Measurements from ENCODE around the gene FLNB.

Gene FLNB

DNA sequence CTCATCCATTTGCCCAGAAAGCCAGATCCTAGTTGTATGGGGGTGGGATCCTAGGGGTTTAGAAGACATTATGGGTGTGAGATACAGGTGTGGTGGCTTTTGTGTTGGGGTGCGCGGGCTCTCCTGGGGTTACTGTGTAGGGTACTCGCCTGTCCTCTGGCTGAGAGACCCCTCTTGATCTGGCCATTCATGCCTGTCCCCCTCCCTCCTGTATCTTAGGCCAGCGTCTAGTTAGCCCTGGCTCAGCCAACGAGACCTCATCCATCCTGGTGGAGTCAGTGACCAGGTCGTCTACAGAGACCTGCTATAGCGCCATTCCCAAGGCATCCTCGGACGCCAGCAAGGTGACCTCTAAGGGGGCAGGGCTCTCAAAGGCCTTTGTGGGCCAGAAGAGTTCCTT is 161.1 kb downstream of the FLNB start:
- DNase-seq, result no peak

DNA sequence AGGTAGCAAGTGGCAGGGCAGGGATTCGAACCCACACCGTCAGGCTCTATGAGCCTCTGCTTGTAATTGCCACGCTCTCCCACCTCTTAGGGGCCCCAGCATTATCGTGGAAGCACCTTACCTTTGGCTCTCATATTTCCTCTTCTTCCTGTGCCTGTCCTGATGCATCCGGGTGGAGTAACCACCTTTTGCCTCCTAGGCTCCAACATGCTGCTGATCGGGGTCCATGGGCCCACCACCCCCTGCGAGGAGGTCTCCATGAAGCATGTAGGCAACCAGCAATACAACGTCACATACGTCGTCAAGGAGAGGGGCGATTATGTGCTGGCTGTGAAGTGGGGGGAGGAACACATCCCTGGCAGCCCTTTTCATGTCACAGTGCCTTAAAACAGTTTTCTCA is 162.2 kb downstream of the FLNB start:
- no peak for DNase-seq

- no peak for DNase-seq
These were observed 162.9 kb downstream of the FLNB start for GRCh38 chr3:58171126-58171525.

DNA sequence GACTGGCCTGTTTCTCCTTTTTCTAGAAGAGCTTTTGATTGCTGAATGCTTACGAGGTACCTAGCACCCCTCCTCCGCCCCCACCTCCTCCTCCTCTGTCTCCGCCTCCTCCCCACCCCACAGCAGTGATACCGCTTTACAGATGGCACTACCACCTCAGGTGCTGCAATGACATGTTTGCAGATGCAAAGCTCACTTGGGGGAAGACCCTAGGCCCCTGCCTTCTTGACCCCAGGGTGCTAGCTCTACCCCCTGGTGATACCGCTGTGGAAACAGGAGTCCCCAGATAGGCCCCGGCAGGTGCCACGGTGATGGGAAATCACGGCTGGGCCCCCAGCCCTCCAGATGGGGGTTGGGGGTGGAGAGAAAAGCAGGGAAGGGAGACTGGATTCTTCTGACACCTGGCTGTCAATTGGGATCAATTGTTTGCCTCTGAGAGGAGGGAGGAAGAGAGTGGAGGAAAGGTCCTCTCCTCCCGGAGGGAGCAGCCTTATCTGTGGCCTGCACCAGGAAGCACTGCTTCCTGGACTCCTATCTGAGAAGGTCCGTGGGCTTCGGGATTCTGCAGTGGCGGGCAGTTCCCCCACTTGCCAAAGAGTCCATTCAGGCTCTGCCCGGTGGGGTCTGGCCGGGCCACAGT is 164.9 kb downstream of the FLNB start:
- DNase-seq, result no peak

- DNase-seq, result peak; percentile 17
These were observed 165.6 kb downstream of the FLNB start for GRCh38 chr3:58173669-58174398.

GRCh38 chr3:58175187-58175436 is 166.9 kb downstream of the FLNB start:
- no peak for DNase-seq

- no peak for DNase-seq
These were observed 167.4 kb downstream of the FLNB start for GRCh38 chr3:58175437-58176184.

DNA sequence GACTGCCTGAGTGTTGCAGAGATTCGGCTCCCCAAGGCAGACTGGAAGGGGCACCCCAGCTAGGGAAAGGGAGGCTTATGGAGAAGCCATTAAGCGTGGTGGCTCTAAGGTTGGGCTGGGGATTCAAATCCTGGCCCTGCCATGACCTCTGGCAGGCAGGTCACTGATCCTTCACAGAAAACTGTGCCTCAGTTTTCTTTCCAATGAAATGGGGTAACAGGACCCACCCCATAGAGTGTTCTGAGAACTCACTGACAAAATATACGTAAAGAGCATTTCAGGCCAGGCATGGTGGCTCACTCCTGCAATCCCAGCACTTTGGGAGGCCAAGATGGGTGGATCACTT is 167.9 kb downstream of the FLNB start:
- DNase-seq, result no peak

DNA sequence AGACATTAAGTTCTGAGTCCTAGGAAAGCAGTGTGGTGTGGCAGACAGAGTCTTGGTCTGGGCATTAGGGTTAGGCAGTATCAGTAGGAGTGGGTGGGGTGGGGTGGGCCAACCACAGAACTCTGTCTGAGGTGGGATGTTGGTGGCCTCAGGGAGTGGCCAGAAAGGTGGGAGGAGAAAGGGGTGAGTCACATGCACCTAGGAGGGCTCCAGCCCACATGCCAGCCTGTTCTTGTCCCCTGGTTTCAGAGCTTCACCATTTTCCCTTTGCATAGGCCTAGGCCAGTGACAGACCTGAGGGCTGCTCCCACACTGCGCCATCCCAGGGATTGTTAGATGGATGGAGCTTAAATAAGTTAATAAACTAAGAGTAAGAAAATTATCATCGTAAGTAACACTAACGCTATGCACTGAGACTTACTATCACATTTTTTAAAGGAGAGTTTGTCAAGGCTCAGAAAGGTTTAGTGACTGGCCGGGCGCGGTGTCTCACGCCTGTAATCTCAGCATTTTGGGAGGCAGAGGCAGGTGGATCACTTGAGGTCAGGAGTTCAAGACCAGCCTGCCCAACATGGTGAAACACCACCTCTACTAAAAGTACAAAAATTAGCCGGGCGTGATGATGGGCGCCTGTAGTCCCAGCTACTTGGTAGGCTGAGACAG is 168.7 kb downstream of the FLNB start:
- DNase-seq, result no peak

DNA sequence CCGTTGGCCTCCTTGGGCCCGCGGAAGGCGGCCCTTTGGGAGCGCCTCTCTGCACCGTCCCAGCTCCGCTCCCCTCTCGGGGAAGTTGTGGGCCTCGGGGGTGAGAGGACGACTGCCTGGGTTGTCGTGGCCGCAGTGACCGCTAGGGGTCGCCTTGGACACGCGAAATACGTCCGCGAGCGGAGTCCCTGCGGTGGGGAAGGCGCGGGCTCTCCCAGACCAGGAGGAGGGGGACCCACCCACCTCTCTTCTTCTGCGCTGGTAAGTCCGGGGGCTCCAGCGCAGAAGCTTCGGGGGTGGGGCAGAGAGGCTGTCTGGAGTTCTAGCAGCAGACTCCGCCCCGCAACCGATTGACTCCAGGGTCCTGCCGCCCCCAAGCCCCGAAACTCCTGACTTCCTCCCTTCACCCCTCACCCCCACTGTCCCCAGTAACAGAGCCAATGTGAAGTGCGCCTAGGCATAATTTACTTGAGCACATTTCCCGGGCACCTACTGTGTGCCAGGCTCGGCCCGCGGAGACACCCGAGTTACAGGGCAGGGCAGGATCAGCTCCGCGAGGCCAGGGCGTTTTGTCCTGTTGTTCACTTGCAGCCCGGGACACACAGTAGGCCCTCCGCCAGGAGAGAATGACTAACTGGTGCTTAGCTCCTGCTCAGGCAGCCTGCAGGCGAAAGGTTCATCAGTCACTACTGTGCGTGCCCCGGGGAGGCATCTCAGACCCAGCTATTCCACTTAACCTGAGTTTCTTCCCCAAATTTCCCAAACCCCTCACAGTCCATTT is 169.7 kb downstream of the FLNB start:
- peak; percentile 85 for DNase-seq

DNA sequence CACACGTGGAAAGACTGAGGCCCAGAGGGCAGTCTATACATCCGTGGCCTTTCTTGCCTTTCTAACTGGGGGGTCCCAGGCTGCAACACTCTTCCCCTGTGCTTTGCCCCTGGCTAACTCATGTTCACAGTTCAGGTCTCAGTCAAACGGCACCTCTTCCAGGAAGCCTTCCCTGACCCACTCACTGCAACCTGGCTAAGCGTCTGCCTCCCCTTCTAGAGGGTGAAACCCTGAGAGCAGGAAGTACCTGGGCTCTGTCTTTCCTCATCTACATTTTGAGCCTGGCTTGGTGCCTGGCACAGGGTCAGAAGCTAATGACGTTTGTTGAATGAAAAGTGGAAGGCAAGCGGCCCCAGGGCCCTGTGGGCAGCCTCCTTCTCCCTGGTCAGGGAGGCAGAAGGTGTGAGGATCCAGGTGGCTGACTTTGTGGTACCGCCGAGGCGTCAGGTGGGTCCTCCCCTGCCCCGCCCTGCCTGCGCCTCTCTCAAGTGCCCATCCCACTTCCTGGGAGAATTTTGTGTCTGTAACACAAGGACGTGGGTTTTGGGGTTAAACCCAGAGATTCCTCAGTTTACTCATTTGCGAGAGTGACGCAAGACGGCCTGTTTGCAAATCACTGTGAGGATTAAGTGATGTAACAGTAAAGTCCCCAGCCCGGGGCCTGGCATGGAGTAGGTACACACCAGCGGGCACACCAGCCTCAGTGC is 170.5 kb downstream of the FLNB start:
- no peak for DNase-seq

DNA sequence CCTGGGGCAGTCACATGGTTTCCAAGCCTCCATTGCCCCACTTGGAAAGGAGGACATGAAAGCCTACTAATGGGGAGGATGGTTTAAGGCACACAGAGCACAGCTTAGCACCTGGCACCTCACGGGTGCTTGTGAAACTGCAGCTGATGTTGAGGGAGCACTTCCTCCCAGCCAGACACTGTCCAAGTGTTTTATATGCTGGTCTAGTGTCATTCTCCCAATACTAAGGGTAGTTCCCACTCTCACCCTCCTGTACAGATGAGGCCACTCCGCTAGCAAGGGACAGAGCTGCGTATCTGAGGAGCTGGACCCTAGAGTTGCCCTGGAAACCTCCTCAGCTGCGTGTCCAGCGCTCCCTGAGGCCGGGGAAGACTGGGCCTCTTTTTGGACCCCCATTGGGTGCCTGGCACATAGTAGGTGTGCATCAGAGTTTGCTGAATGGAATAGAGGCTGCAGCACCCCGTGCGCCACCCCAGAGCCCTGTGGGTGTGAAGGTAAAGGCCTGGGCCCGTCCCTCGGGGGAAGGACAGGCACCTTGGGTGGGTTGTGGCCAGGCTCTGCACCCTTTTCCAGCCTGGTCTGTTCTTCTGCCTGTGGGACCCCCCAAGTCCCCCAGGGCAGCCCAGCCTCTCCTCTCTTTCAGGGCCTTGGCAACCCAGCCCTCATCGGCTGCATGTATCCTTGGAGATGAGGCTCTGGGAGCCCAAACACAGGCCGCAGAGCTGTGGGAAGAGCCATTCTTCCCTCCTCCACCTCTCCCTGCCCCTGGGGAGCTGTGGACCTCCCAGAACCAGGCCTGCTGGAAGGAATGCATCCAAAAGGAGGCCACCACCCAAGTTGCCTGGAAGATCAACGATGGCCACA is 171.2 kb downstream of the FLNB start:
- no peak for DNase-seq

DNA sequence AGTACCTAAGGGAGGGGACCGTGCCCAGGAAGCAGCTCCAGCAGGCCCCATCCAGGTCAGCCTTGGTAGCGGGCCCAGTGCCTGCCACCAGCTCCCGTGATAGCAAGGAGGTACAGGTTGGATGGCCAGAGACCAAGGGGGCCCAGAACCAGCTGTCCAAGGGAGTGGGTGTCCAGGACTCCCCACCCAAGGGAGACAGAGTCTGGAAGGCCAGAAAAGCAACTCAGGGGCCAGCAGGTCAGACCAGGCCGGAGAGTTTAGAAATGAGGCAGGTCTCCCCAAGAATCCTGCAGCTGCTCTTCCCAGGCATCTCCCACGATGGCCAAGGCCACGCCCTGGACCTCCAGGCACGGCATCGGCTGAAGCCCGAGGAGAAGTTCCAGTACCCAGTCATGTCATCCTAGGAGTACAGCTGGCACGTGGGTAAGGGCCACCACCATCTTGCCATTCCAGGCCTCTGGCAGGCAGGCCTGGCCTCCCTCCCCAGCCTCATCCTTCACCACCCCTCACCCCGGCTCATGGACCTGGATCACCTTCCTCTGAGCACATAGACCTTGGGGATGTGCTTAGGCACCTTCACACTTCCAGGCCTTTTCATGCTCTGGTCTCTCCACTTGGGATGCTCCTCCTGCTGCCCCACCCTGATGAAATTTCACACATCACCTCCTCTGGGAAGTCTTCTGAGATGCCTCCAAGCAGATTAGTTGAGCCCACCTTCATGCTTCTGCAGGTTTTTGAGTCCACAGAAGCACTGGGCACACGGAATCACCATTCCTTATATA is 172.1 kb downstream of the FLNB start:
- no peak for DNase-seq

GRCh38 chr3:58180940-58181587 is 172.8 kb downstream of the FLNB start:
- DNase-seq, result no peak

DNA sequence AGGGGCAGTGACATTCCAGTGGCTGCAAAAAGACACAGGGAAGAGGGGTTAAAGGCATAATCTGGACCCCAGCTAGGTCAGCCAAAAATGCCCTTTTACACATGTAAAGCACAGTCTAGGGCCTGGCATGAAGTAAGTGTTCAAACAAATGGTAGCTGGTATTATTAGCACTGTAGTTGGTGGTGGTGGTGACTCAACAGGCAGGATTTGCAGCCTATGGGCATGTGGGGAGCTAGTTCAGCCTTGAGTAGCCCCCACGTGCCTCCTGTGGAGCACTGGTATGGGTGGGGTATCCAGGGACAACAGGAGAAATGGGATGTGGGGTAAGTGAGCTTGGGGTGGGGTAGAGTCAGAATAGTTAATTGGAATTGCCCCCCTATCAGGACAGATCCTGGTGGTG is 175.0 kb downstream of the FLNB start:
- no peak for DNase-seq

GRCh38 chr3:58183891-58184290 is 175.7 kb downstream of the FLNB start:
- DNase-seq, result no peak

GRCh38 chr3:58184309-58184981 is 176.2 kb downstream of the FLNB start:
- no peak for DNase-seq

DNA sequence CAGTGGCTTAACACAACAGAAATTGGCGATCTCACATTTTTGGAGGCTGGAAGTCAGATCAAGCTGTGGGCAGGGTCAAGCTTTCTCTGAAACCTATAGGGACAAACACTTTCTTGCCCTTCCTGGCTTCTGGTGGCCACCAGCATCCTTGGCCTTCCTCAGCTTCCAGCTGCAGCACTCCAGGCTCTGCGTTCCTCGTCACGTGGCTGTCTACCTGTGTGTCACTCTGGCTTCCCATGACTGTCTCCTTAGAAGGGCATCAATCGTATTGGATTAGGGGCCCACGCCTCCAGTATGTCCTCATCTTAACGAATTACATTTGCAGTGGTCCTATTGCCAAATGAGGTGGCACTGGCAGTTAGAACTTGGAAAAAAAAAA is 176.7 kb downstream of the FLNB start:
- DNase-seq, result no peak

- no peak for DNase-seq
These were observed 179.9 kb downstream of the FLNB start for GRCh38 chr3:58188173-58188564.
